Measurements from ENCODE around the gene DNAAF3.

DNA sequence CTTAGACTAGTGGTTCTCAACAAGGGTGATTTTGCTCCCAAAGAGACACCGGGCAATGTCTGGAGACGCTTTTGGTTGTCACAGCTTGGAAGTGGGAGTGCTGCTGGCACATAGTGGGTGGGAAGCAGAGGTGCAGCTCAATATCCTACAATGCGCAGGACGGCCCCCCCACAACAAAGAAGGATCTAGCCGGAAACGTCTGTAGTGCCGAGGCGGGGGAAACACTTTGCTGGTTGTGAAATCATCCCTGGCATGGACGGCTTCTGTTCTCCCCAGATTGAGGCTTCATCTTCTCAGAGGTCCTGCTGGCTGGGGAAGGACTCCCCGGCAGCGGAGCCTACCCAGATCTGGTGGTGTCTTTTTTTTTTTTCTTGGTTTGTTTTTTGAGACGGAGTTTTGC lies 27.1 kb upstream of the DNAAF3 start:
- TF ChIP-seq YY1 (IDR thresholded peaks at IDR 0.05; ENCODE audit: insufficient read depth, insufficient read length) (no peak), ZNF274 (IDR thresholded peaks at IDR 0.05; ENCODE audit: low read depth, low read length) (no peak), SUZ12 (IDR thresholded peaks at IDR 0.05; ENCODE audit: extremely low read depth, insufficient read depth, insufficient read length) (no peak)
